Midbrain (tissue), 1 donor: Measurements from ENCODE around the gene TNK2.
A peak's percentile ranks its signal among the peaks of the same experiment; 100 is the strongest.
"Not testable (repeated sequence)": the region's sequence is repeated elsewhere in the genome, so short reads cannot be mapped to it uniquely, and the experiment has no call there.

Source experiments
- DNase-seq: peaks from one replicate; lab custom pipeline; 2025; lab: John Stamatoyannopoulos, UW

The TNK2 gene

DNA sequence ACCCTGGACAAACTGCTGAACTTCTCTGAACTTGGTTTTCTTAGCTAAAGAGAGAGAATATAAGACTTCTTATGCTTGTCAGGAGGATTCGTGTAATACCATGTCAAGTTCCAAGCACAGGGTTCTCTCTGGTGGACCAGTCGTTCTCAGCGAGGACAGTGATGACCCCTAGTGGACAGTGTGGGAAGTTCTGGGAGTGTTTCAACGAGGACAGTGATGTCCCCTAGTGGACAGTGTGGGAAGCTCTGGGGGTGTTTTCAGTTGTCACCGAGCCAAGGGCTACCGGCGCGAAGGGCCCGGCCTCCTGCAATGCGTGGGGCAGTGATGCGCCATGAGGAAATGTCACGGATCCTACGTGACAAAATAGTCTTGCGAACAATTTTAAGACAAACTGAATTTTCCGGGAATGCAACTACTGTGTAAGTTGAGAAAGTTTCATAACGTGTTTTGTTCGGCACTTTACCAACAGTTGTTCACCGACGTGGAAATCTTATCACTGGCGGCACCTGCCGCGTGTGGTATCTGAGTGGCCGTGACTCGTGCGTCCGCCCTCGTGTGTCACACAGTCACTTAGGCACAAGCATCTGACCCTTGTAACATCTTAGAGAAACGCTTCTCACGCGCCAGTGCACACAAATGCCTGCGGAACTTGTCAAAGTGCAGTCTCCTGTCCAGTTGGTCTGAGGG lies 57.4 kb downstream of the TNK2 start:
- DNase-seq = peak; percentile 90

DNA sequence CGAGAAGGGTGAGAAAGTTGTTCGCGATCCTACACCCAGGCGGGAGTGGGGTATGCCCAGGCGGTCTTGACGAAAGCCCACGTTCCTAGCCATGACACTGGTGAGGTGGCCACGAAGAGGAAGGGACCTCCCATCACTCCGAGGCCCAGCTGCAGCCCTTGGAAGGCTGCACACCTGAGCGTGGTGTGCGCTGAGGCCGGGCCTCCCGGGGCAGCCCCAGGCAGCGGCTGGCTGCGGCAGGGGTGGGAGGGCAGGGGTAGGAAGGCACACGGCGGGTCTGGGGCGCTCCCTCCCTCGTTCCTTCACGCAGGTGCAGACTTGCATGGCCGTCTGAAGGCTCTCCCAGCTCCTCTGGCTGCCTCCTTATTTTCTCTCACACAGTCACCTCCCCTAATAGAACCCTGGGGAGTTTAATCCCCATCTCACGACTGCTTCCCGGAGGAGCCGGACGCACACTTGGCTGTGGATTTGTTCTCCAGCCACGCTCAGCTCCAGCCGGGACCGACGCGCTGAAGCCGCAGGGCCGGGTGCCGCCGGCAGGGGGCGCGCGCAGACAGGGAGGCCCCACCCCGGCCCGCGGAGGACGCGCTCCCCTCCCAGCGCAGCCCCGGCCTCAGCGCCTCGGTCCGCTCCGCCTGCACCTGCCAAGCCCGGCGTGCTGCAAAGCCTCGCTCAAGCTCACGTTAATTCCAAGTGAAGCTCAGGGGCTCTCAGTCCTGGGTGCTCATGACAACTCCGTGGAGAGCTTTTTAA lies 58.9 kb downstream of the TNK2 start:
- DNase-seq = no peak

DNA sequence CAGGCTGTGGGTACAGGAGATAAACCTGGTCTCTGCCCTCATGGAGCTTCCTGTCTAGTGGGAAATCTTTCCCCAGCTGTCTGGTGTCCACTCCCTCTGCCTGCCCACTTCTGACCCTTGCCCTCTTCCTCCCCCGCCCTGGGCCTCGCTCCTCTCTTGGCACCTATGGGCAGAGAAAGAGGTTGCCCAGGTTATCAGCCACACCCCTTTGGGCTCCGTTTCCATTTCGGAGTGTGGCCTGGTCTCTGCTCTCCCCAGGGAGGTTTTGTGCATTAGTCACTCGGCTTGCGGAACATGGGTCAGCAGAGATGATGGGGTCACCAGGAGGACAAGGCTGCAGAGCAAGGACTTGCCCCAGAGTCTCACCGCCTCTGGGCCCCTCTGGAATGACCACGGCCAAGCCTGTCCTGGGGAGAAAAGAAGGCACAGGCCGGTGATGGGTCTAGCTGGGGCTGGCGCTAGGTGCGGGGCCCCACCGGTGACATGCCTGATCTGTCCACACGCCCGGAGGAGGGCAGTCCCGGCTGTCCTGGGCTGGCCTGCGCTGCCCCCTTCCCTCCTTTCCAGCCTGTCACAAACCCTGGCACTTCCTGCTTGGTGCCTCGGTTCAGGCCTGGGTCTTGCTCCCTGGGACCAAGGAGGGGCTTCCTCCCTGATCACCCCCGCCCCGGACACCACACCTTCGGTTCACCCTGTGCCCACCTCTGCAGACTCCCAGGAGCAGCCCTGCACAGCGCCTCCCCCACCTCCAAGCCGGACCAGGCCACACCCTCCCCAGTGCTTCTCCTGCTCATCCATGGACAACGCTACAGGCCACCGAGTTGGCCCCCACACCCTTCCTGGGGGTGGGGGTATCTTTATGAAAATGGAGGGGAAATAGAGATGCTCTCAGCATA lies 61.0 kb downstream of the TNK2 start:
- no peak for DNase-seq

DNA sequence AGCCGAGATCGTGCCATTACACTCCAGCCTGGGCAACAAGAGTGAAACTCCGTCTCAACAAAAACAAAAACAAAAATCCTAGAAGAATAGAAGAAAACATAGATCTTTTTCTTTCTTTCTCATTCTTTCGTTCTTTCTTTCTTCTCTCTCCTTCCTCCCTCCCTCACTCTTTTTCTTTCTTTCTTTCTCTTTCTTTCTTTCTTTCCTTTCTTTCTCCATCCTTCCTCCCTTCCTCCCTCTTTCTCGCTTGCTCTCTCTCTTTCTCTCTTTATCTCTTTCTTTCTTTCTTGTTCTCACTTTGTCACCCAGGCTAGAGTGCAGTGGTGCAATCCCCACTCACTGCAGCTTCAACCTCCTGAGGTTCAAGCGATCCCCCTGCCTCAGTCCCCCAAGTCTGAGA lies 62.9 kb downstream of the TNK2 start:
- DNase-seq = no peak

DNA sequence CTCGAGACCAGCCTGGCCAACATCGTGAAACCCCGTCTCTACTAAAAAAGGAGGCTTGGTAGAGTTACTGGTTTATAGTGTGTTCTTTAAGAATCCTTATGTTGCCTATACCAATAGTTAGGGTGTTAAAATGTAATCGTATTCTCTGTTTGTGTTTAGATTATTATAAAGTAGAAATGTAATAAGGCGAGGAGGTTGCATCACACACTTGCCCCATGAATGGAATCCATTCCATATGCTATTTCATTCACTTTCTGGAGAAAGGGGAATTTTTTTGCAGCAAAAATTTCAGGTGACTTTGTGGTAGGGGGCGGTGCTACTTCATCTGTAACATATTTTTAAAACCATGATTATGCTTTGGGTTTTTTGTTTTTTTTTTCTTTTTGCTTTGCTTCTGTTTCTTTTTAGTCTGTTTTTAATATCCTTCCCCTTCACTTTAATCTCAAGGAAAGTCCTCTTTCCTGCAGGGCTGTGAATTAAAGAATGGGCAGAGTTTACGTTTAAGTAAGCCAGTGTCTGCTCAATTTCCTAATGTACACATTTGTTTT lies 63.6 kb downstream of the TNK2 start:
- no peak for DNase-seq

DNA sequence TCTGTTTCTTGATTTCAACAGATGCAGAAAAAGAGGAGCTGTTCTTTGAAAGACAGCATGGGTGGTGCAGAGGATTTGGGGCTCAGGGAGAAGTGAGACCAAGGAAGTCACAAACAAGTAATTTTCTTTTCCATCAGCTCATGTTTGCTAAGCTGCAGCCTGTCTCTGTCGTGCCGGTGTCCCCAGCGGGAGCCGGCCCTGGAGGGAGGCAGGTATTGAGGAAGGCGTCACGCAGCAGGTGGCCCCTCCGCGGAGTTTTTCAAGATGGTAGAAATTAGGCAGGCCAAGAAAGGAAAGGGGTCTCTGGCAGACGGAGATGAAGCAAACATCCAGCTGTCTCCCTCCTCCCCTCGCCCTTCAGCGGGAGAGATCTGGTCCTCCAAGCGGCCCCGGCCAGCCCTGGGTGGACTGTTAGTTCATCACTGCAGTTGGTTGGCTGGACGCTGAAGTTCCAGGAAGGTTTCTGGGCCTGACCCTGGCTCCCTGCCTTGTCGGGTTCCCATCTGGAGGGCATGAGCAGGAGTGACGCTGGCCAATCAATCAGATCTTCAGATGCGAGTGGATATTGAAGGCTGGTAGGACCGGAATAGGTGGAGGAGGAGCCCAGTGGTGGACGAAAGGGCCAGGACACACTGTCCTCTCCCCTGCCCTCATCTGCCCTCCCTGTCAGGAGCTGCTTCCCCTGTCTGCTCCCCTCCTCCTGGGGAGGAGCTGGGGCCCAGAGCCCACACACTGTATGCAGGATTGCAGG lies 68.9 kb downstream of the TNK2 start:
- no peak for DNase-seq

DNA sequence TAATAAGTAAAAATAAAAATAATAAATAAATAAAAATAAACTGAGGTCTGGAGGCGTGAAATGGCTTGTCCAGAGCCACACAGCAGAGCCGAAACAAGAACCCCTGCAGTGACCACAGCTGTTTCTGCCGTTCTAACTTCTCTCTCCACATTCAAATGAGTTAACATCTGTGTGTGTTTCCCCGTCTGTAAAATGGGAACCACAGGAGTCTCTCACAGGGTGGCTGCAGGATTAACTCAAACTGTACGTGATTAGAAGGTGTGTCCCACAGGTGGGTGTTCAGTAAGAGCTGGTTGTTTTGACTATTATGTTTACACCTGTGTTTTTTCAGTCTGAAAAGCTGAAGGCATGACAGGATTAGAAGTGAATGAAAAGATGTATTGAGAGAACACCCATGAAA lies 69.6 kb downstream of the TNK2 start:
- DNase-seq = no peak

DNA sequence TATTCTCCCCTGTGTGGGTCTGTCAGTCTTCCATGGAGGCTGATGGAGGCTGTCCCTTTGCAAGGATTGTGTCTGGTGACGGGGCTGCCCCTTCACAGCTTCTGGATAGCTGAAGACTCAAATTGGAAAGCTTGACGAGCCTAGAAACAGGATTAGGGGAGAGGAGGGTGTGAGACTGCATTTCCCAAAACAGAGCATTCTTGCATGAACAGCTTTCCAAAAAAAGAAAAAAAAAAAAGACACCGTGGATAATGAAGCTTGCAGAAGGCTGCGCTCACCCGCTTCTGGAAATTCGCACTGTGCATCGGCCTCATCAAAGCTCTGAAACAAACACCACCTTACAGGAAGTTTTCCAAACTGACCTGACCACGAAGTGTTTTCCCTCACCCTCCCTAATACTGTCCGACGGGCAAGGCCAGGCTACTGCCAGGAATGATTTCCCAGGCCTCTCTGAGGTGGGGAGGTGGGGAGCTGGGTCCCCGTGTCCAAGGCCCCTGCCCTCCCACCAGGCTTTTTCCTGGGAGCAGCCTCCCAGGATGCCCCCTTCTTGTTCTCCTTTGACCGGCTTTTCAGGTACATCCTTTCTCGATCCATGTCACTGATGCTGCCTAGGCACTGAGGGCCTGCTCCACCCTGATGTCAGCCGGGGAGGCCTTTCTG lies 71.7 kb downstream of the TNK2 start:
- DNase-seq = no peak

DNA sequence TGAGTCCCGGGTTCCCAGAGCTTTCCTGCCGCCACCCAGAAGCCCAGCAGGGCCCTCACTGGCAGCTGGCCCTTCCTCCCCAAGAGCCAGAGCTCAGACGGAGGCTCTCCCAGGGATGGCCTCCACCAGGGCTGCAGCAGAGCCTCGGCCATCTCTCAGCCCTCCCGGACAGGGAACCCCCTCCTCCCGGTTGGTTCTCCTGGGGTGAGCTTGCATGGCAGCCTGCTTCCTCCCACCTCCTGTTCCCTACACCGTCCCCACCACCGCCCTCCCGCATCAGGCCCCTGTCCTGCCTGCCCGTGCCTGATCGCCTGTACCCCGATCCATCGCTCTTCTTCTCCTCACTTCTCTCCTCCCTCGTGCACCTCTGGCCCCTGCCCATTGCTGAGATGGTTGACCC lies 72.6 kb downstream of the TNK2 start:
- no peak for DNase-seq

DNA sequence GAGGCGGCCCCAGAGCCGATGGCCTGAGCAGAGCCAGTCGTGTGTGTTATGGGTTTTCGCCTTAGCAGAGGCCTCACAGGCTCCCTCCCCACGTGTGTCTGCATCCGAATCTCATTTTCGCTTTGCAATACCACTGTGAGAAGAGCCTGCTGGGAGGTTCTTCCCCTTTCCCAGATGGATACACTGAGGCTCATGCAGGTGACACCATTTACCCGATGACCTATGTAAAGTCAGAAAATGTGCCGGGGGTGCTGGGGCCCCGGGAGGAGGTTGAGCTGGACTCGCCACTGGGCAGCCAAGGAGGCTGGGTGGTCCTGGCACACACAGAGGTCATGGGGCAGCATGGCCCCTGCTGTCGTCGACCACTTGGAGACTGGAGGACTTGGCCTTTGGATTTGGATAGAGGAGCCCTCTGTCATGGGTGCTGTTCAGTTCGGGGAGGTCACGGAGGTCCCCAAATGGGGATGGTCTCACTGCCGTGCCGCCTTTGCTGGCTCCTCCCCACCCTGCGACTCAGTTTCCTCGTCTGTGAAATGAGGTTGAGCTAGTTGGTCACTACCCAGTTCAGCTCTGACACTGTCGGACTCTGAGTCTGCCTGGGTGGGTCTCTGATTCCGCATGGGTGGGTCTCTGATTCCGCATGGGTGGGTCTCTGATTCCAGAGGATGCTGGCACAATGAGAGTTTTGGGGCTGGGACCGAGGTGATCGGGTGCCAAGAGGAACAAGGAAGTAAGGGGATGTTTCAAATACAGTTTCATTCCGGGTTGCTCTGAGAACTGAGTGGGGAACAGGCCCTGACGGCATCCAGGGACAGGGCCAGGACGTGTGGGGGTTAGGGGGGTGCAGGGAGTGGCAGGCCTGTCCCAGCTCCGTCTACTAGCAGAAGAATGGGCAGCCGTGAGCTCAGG lies 73.4 kb downstream of the TNK2 start:
- no peak for DNase-seq

DNA sequence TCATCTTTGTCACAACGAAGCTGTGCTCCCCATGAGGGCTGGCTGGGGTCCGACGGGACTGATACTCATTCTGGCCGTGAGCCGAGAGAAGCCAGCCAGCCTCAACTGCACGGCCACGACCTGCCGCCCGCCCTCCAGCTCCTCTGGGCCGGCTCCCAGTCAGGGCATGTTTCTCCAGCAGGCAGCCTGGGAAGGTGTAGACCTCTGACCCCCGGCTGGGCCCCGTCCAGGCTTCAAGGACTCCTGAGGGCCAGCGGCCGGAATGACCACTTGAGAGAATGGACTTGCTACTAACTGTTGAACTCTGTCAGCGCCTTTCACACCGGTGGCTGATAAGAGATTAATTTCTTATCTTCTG lies 78.5 kb downstream of the TNK2 start:
- no peak for DNase-seq

DNA sequence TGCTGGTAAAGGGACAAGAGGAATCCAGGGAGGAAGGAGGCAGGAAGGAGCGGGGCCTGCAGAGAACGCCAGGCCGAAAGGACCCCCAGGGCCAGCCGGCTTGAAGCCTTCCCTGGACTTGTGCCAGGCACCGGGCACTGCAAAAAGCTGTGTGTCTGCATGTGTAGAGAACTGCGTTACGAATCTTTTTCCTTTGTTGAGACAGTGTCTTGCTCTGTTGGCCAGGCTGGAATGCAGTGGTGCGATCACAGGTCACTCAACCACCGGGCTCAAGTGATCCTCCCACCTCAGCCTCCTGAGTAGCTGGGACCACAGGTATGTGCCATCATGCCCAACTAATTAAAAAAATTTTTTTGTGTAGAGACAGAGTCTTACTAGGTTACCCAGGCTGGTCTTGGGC lies 79.6 kb downstream of the TNK2 start:
- no peak for DNase-seq

DNA sequence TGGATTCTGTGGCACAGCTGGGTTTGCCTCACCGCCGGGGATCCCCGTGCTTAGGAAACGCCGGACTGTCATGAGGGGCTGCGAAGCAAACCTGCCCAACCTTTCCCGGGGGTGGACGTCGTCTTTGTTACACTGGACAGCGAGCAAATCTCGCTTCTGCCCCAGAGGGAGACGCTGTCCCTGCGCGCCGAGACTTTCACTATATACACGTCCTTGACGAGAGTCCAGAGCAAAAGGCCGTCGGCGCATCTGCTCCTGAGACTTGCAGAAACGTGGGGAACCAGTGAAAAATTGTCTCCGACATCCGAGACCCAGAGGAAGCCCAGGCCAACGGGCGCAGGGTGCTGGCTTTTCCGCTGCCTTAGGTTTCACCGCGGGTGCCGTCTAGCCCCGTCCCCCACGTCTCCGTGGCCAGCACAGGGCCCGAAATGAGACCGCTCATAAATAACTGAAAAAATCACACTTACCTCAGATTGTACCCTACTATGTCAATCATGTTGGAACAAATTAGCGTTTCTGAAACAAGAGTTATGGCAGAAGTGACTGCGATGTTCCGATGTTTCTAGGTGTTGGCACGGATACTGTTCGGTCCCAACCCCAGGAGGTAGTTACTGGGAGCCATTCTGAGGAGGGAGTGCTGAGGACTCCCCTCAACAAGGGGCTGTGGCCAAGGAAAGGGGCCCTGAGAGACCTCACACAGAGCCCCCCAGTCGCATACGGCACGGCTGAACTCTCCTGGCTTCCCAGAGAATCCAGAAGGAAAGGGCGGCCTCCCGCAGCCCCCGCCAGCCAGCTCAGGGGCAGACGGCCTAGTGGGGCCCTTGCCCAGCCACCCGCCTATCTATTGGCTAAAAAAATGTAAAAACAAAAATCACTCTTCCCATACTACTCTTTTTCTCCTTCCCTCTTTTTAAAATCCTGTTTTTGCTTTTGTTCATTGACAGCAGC lies 82.2 kb downstream of the TNK2 start:
- no peak for DNase-seq

DNA sequence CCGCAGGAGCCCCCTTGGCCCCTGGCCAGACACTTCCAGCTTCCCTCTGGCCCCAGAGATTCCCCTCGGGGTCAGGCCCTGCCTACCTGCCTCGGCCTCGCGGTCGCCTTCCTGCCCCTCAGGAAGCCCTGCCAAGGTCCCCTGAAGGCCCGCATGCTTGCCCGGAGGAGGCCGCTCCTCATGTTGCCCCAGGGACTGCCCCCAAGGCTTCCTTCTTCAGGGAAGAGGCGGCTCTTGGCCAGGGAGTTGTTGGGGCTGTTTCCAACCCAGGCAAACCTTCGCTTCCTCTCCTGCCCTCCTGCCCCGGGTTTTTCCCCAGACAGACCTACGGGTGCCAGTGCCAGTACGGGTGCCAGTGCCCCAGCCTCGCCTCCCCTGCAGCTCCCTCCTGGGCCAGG lies 83.2 kb downstream of the TNK2 start:
- DNase-seq = no peak

DNA sequence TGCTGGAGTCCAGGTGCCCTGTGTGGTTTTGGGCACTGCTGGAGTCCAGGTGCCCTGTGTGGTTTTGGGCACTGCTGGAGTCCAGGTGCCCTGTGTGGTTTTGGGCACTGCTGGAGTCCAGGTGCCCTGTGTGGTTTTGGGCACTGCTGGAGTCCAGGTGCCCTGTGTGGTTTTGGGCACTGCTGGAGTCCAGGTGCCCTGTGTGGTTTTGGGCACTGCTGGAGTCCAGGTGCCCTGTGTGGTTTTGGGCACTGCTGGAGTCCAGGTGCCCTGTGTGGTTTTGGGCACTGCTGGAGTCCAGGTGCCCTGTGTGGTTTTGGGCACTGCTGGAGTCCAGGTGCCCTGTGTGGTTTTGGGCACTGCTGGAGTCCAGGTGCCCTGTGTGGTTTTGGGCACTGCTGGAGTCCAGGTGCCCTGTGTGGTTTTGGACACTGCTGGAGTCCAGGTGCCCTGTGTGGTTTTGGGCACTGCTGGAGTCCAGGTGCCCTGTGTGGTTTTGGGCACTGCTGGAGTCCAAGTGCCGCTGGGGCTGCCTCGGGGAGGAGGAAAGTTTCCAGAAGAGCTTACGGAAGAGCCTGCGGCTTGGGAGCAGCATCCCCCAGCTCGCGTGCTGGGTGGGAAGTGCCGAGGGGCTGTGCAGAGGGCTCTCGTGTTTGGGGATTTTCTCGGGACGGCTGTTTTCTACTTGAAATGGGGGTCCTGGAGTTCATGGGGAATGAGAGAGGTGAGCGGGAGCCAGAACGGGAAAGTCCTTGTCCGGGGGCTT lies 83.7 kb downstream of the TNK2 start:
- DNase-seq = not testable (repeated sequence)

DNA sequence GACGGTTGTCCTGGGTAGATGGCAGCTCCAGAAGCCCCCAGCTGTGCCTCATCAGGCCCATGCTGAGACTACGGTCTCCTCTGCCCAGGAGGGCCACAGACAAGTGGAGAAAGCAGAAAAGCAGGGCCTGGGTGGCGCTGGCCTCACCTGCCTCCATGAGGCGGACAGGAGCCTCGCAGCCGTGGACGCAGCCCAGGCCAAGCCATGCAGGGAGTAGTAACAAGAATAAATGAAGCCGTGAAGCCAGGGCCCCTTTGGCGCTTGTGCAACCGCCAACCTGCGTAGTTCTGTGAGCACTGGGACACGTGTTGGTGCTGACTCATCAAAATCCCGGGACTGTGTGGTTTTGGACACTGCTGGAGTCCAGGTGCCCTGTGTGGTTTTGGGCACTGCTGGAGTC lies 84.4 kb downstream of the TNK2 start:
- no peak for DNase-seq

DNA sequence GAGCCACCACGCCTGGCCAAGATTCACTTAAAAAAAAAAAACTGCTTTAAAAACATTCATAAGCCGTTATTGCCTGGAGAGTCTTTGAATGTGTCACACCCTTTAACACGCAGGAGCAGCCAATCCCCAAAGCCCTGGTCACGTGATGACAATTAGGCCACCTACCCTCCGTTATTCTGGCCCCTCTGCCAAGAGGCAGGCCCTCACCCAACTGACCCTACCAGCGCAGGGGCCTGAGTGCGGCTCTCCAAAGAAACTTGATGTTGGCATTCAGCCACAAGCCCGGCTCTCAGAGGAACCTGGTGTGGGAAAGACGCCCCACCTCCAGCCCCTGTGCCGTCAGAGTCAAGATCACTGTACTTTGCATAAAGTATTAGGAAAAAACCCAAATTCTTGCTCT lies 85.1 kb downstream of the TNK2 start:
- no peak for DNase-seq

DNA sequence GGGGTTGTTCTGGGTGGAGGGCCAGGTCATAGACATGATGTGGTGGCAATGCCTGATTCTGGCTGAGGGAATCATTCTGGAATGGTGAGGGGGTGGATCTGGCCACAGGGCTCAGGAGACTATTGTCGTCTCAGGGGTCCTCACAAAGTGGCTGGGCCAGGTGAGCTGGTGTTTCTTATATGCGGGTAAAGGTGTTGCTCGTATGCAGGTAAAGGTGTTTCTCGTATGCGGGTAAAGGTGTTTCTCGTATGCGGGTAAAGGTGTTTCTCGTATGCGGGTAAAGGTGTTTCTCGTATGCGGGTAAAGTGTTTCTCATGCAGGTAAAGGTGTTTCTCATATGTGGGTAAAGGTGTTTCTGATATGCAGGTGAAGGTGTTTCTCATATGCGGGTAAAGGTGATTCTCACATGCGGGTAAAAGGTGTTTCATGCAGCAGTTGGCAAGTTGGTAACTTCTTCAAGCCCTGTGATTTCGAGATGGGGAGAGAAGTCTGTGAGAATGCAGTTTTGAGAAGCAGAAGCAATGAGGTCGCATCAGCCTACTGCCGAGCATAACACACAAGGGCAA lies 86.1 kb downstream of the TNK2 start:
- DNase-seq = no peak
